GM19035 (cell line): Measurements from ENCODE around the gene DNAH9.

Experiments used
- ATAC-seq: cut with Tn5 transposase; IDR thresholded peaks from one replicate; pipeline ENCODE4 v1.9.1; 2021; ENCODE audit not compliant: unreplicated experiment

DNAH9 gene

DNA sequence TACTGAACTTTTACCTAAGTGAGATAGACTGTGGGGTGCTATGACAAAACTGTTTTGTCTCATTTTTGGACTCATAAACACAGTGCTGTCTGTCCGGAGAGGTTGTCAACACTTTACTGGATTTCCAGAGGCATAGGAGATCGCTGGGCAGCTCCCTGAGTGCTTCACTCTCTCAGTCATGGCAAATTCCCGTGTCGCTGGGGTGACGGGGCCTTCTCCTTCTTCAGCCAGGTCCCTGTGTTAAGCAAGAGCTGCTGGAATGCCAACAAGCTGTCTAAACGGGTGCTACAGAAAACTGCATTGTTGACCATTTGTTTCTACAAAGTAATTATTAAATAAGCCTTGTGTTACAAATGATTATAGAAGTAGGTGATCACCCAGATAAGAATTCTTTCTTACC lies 141.6 kb downstream of the DNAH9 start:
- ATAC-seq = no peak

DNA sequence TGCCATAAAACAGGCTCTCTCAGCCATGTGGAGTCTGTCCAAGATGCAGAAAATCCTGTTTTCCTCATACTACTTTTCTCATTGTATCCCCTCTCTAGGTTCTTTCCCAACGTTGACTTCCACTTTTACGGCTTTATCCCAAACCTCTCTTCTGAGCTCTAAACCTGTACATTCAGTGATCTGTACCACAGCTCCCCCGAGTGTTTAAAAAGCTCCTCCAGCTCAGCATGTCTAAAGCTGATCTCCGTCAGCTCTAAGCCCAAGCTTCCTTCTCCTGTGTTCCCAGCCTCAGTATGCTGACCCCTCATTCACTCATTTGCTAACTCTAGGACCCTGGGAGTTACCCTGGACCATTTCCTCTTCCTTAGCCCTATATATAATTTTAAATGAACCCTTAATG lies 144.6 kb downstream of the DNAH9 start:
- ATAC-seq = no peak

DNA sequence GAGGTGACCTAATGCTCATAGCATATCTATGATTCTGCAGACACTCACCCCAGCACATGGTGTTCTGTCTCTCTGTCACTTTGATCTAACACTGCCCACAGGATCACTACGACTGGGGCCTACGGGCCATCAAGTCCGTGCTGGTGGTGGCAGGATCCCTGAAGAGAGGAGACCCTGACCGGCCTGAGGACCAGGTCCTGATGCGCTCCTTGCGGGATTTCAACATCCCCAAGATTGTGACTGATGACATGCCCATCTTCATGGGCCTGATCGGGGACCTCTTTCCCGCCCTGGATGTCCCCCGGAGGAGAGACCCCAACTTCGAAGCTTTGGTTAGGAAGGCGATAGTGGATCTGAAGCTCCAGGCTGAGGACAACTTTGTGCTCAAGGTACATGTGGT lies 146.4 kb downstream of the DNAH9 start:
- ATAC-seq = no peak

DNA sequence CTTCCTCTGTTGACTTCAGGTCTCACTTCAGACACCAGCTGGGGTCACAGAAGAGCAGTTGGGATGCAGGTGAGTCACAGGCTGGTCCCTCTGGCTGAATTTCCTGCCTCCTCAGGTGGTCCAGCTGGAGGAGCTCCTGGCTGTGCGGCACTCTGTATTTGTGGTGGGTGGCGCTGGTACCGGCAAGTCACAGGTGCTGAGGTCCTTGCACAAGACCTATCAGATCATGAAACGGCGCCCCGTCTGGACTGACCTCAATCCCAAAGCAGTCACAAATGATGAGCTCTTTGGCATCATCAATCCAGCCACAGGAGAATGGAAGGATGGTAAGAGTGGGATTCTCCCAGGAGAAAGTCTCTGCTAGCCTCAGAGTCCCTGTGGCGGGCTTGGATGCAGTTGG lies 149.2 kb downstream of the DNAH9 start:
- no peak for ATAC-seq

DNA sequence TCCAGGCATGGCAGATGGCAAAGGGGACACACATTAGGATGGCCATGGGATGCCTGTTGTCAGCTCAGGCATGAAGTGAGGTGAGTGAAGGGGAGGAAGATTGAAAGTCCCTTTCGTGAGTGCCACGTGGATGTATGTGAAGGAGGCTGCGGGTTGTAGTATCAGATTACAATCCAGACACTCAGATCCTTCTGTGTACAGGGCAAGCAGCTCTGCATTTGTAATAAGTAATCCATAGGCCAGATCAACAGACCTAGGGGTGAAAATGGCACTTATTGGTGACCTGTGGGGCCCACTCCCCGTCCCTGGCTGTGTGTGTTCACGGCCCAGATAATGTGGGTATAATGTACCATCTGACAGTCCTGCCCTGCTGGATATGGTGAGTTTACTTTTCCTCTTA lies 159.5 kb downstream of the DNAH9 start:
- no peak for ATAC-seq

DNA sequence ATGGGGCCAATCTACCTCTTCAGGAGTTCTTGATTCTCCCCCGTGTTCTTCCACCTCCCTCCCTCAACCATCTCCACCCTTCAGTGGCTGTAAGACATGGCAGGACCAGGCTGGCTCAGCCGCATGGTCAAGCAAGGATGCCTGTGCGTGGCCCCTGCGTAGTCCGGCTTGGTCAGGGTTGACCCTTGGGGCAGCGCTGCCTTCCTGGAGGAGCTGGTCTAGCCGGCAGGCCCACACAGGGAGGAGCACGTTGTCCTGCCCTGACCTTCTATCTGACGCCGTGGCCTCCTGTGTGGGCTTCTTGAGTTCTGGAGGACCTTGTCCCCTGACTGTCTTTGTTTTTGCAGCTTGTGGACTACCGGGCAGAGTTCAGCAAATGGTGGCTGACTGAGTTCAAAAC lies 169.8 kb downstream of the DNAH9 start:
- no peak for ATAC-seq

DNA sequence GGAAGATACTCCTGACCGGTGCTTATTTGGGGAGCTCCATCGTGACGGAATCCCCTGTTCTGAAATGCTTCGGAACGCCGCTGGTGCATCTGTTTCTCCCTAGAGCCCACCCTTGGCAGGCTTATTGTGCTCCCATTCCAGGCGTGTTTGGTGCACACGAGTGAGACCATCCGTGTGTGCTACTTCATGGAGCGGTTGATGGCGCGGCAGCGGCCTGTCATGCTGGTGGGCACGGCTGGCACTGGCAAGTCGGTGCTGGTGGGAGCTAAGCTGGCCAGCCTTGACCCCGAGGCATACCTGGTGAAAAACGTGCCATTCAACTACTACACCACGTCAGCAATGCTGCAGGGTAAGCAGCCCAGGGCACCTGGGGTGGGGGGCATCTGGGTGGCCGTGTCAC lies 170.7 kb downstream of the DNAH9 start:
- no peak for ATAC-seq

DNA sequence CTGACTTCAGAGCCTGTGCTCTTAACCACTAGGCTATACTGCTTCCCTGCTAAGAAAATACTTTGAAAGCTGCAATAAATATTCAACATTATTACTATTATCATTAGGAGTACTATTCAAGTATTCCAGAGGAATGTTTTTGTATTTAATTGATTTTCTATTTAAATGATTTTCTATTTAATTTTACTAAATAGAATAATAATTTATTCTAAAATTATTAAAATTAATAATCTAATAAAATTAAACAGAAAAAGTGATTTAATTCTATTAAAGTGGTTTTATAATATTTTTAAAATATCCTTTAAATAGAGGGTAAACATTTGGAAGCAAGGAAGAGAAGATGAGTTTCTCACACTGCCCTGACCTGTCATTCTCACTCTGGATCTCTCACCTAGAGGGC lies 173.8 kb downstream of the DNAH9 start:
- no peak for ATAC-seq

DNA sequence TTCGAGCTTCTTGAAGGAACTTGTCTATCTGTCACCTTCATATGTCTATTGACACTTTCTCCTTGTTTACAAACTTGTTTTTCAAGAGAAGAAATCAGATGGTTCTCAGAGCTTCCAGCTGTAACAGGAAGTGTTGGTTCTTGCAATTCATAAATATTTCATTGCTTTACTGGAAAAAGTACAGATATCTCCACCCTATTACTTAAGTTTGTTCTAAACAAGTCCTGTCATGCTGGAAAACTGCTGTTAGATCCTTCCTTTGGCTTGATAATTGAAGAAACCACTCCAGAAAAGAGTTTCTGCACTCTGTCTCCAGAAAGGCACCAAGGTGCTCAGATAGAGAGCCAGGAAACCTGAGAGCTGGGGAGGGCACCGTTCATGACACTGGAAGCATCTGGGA lies 181.6 kb downstream of the DNAH9 start:
- ATAC-seq = no peak

DNA sequence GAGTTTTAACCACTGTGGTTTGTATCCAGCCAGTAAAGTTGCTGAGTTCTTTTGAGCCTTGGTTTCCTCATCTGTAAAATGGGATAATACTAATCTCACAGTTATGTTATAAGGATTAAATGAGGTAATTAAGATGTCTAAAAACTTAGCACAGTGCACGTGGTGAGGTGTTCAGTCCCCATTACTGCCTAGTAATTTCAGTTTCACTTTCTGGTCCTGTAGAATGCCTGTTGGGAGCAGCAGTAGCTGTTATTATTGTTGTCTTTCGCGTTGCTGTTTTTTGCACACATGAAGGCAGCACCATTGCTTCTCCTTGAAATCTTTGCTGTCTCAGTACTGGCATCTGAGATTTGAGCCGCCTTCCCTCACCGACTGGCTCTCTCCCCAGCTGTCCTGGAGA lies 182.4 kb downstream of the DNAH9 start:
- ATAC-seq = no peak

DNA sequence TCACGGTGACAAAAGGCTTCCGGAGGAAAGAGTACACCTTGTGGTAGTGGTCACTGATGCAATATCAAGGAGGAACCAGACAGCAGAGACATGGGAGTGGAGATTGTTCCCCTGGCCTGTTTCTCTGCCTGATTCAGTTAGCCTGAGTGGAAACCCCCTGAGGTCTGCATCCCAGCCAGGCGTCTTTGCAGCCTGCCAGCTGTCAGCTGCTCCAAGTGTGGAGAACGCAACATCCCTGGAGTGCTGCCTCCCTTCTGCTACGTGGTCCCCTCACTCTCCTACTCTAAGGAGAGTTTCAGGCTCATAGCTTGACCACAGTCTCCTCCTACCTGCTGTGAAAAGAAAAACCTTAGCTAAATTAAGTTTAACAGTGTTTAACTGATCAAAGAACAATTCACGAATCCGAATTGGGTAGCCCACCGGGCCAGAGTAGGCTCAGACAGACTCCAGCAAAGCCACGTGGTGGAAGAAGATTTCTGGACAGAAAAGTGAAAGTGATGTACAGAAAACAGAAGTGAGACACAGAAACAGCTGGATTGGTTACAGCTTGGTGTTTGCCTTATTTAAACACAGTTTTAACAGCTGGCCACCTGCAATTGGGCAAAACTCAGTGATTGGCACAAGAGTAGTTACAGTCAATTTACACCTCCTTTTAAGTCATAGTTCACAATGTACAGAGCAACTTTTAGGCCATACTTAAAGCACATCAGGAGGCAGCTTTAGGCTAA lies 188.6 kb downstream of the DNAH9 start:
- ATAC-seq = no peak

DNA sequence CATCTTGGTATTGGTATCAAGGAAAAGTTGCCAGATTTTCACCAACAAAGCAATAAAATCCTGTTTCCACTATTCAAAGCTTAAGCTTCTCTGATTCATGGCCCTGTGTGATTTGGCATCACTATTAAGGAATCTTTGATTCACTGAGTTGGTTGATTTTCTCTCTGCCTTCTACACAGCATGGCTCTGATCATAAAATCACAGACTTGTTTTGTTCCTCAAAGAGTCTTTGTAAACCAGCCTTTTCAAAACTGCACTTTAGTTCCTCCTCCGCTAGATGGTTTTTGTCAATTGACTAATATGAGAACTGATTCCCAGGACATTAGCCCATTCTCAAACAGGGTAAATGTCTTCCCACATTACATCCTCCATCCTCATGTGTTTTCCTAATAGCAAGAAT lies 197.6 kb downstream of the DNAH9 start:
- ATAC-seq = no peak

DNA sequence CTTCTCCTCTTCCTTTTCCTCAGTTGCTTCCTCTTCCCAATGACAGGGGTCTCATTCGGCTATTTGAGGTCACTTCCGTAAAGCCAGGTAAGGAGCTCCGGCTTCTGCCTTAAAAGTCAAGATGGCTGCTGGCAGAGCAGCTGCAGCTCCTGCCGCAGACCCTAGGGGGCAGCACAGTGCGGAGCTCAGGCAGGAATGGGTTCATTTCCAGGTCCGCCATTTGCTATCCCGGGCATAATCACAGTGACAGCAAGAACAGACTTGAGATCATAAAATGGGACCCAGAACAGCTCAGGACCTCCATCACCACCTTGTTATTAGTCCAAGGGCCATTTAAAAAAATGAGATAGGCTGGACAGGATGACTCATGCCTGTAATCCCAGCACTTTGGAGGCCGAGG lies 199.5 kb downstream of the DNAH9 start:
- ATAC-seq = no peak

DNA sequence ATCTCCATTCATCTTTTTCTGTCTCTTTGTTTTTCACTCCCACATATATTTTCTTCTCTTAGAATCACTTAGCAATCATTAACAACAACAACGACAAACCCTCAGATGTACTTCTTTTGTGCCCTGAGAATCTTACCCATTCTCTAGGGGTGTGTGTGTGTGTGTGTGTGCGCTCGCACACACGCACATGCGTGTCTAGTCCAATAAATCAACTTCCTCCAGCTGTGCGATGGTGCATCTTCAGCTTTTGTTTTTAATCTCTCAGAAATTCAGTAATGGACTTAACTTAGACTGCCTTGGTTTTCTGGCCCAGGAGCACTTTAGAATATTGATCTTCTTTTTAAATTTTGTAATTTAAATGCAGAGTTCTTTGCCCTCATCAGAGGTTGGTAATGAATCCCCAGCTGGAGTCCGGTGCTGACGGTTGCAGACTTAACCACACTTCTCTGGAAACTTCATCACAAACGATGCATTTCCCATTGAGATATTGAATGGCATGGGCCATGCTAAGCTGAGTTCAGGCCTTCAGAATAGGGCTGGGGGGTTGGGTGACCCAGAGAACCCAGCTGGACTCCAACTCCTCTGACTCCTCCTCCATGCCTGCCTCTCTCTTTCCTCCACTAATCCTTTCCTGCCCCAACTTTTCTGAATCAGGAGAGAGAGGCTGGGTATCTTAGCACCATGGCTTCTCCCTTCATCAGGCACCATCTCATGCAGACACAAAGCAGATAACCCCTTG lies 205.1 kb downstream of the DNAH9 start:
- ATAC-seq = no peak

DNA sequence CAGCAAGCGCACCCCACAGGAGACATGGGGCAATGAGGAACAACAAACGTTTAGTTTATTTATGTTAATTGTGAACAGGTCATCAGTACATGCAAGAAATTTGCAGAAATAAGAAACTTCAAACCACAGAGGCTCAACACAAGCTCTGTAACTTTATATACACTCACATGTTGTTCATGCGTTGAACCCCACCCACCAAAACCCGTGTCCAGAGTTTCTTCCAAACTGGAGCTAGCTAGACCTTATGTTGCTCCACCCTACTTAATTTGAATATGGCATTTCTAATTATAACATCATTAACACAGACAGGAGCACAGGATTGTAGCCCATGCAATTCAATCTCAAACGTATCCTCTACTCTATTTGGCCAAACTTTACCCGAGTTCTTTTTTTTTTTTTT lies 206.9 kb downstream of the DNAH9 start:
- ATAC-seq = no peak

DNA sequence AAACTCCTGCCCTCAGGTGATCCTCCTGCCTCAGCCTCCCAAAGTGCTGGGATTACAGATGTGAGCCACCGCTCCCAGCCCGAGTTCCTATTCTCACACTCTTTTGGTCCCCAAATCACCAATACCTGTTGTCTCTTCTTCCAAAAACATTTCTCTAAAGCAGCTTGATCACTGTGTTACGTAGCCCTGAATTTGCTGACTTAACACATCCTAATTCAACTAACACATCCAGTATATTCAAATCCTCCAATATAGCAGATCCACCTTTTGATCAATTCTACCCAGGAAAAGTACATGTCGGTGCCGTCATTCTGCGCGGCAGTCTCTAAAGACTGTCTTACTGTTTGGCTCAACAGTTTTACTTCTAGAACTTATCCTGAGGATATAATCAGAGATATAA lies 207.7 kb downstream of the DNAH9 start:
- ATAC-seq = no peak

DNA sequence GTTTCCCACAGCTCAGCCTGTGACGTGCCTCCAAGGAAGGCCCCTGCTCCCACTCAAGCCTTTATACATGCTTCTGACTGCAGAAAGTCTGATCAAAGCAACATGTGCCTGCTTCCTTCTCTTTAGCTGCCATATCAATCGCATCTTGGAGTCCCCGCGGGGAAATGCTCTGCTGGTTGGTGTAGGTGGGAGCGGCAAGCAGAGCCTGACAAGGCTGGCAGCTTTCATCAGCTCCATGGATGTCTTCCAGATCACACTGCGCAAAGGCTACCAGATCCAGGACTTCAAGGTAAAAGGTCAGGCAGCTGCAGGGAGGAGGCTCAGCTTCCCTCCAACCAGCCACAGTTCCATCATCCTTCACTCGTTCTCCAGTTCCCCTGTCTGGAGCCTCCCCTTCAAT lies 209.3 kb downstream of the DNAH9 start:
- ATAC-seq = no peak

DNA sequence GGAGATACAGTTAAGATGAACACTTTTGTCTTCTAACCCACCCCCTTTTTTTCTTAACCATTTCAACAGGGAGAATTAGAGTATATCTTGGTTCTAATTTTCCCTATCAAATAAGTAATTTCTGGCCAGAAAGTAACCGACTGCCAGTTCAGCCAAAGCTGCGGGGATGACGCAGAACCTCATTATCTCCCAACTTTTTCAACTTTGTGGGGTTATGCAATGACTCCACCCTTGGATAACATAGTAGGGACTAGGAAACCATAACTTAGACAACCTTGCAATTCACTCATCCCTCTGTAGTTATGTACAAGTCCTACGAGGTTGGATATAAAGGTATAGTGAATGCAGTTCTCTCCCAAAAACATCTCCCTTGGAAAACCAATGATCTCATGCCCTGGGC lies 215.0 kb downstream of the DNAH9 start:
- ATAC-seq = no peak

DNA sequence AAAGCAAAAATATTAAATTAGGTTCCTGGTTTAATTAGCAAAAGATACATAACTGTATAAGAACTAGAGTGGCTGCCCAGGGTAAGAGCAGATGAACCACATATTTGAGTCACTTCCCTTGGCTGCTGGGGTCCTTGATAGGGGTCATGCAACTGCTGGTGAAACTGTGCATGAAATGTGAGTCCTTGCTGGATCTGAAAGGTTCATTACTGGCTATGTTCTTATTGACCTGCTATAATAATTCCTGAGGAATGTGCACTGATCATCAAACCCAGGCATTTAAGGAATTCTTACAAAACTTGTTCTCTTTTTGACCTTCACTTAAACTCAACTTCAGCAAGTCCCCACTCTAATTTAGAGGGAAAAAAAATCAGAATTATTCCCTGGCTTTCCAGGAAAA lies 215.6 kb downstream of the DNAH9 start:
- ATAC-seq = no peak

DNA sequence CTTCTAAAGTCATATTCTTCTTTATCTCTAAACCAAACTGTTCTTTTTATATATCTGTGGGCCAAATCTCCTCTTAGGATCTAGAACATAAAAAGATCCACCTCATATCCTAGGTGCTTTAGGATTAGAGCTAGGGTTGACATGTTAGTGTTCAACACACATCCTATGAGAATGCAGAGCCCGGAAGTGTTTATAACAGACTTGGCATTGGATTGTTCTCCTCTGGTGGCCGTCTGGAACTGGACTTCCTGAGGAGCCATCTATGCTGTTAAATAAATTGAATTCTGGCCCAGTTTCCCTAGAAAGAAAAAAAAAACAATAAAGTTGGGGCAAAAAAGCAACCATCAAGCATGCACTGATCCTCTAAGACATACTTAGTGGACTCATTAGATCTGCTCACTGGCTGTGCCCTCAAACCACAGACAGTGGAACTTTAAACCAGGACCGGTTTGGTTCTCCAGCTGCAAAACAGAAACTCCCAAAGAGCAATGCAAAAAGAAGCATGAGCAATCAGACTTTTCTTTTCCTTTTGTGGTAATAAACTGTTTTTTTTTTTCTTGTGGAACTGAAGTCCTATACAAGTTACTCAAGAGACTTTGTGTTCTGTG lies 216.5 kb downstream of the DNAH9 start:
- ATAC-seq = no peak

DNA sequence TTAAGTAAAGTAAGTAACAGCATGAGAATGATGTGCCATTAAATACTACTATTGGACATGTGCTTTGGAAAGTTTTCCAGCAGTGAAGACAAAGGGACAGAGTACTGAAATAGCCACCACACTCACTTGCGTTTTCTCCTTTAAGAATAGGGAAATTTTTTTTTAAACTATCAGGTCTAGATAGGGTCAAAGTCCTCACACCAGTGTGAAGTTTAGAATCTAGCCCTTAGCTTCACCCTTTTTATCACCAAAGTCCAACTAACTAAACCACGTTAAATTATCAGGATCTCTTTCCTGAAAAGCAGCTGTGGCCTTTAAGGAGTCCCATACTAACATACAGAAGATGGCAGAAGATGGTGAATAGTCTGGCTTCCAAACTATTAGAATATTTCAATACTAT lies 218.1 kb downstream of the DNAH9 start:
- ATAC-seq = no peak

DNA sequence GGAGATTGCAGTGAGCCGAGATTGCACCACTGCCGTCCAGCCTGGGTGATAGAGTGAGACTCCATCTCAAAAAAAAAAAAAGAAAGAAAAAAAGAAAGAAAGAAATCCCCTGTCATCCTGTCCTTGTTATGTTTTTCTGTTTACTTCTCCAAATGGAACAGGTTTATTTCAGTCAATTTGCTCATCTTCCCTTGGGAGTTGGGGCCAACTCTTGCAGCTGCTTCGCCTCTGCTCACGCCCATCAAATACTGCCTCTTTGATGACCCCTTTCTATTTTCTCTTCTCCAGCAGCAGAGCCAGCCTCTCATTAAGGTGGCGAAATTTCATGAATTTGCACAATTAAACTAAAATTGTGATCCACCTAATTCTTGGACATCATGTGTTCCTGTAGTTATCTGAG lies 225.6 kb downstream of the DNAH9 start:
- no peak for ATAC-seq
